Measurements from ENCODE around the gene NTRK2.

The NTRK2 gene

DNA sequence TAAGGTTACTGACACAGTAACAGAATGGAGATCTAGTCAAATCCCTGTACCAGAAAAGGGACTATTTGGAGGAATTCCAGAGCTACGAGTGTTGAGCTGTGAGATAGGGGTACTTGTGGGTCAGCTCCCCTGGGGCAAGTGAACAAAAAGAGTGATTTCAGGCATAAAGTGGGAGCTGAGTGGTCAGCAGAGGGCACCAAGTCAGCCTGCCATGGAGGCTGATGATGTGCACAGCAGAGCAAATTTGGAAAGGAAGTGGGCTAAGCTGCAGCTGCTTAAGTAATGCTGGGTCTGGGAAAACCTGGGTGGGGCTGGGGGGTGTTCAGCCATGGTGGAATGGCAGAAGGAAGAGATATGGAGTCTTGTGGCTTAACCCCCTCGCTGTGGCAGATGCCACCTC lies 327.9 kb downstream of the NTRK2 start:
- Mint-ChIP-seq H3K36me3 (no peaks in the 10 kb centered on the region), H3K4me1 (no peaks in the 10 kb centered on the region), H3K27me3 (no peaks in the 10 kb centered on the region), H3K4me3 (no peak overlapping the region), H3K9me3 (peaks cover 9% of the 10 kb centered on the region), H3K27ac (no peak overlapping the region)
- ATAC-seq, result no peak

DNA sequence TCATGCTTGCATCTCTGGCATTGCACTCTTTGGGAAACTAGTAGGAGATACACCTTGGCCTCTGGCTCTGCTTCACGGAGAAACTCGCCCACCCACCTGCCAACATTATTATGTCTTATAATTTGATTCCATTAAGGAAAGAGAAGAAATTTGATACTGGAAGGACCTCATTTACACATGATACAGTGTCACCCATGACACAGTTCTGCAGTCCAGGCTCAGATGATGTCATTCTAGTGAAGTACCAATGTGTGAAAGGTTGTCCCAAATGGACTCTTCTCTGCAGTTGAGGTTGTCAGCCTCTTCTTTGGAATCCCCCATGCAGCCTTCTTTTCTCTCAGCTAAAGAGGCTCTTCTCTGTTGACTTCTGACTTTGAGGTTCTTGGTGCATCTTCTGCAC lies 329.1 kb downstream of the NTRK2 start:
- no peak for ATAC-seq
- no peaks in the 10 kb centered on the region for H3K4me1 Mint-ChIP-seq
- H3K4me3 Mint-ChIP-seq, result no peak overlapping the region
- H3K27ac Mint-ChIP-seq, result no peak overlapping the region
- peaks cover 7% of the 10 kb centered on the region for H3K9me3 Mint-ChIP-seq
- no peaks in the 10 kb centered on the region for H3K27me3 Mint-ChIP-seq
- no peaks in the 10 kb centered on the region for H3K36me3 Mint-ChIP-seq

DNA sequence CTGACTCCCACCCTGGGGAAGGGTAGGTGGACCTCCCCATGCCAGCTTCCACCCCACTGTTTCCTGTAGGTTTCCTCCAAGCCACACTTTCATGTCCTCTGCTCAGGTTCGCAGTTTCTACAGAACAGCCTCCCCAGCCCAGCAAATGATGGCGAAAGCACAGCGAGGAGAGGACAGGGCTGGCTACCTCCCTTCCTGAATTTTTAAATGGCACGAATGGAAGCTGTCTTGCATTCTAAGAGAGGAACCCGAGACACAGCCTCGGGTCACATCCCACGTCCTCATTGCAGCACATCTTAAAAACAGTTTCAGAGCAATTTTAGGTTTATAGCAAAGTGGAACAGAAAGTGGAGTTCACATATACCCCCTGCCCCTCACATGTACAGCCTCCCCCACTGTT lies 330.3 kb downstream of the NTRK2 start:
- no peaks in the 10 kb centered on the region for H3K27me3 Mint-ChIP-seq

DNA sequence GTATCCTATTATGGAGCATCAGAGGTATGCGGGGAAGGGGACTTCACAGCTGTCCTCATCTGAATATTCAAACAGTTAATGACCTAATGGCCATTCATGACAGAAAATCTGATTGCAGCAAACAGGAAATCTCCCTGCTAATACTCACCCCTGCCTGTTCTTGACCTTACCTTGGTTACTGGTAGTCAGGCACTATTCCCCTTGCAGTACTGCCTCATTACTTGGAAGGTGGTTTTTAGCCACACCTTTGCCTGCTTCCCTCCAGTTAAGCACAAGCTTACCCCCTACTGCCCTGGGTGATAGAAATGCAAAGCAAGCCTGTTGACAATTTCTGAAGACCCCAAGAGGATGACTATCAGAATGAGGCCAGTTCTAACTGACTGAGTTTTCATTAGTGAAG lies 332.4 kb downstream of the NTRK2 start:
- Mint-ChIP-seq H3K36me3 (no peaks in the 10 kb centered on the region), H3K27ac (no peak overlapping the region), H3K4me1 (no peaks in the 10 kb centered on the region), H3K9me3 (peaks cover 9% of the 10 kb centered on the region), H3K4me3 (no peak overlapping the region), H3K27me3 (no peaks in the 10 kb centered on the region)
- ATAC-seq, result no peak

More for the DNA sequence above, 330.3 kb downstream of the NTRK2 start:
- no peaks in the 10 kb centered on the region for H3K36me3 Mint-ChIP-seq
- ATAC-seq, result no peak
- no peak overlapping the region for H3K4me3 Mint-ChIP-seq
- no peaks in the 10 kb centered on the region for H3K4me1 Mint-ChIP-seq
- no peak overlapping the region for H3K27ac Mint-ChIP-seq
- H3K9me3 Mint-ChIP-seq, result peaks cover 9% of the 10 kb centered on the region

DNA sequence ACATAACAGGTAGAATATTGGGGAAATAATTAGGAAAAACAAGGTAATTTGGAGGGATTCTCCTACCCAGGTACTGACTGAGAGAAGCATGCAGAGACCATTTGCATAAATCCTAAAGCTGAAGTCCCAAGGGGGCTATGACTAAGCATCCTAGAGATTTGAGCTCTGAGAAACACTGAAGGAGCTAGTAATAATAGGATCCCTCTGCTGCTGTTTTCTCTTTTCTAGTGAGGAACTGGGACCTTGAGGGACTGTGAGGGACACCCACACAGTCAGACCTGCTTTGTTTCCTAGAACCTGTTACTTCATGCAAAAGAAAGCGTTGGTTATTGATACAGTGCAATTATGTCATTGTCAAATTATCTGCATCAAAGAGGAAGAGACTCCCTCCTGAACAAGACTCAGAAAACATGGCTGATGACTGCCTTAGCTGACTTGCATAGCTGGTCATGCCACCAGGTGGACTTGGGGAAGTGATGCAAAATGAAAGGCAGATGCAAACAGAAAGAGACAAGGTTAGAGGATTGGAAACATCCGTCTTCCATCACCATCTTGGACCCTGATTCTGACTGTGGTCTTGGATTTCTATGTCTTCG lies 335.4 kb downstream of the NTRK2 start:
- Mint-ChIP-seq H3K4me1 (no peaks in the 10 kb centered on the region), H3K36me3 (no peaks in the 10 kb centered on the region), H3K9me3 (peaks cover 9% of the 10 kb centered on the region), H3K27ac (no peak overlapping the region), H3K4me3 (no peak overlapping the region), H3K27me3 (no peaks in the 10 kb centered on the region)
- no peak for ATAC-seq

DNA sequence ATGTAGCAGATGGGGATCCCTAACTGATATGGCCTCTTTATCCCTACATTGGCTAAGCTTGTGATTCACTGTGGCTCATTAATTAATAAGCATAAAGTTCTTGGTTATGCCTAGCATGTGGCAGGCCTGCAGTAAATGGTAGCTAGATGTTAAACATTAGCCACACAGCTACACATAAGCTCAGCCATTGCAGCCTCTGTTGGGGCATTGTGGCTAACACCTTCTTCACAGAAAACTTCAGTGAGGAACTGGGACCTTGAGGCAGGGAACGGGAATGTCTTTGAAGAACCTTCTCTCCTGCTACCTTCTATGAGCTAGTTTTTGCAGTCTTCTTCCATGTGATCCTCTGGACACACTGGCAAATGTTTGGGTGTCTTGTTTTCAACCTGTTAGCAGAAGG lies 338.2 kb downstream of the NTRK2 start:
- H3K9me3 Mint-ChIP-seq, result peaks cover 3% of the 10 kb centered on the region
- no peaks in the 10 kb centered on the region for H3K4me1 Mint-ChIP-seq
- H3K27ac Mint-ChIP-seq, result no peak overlapping the region
- no peaks in the 10 kb centered on the region for H3K27me3 Mint-ChIP-seq
- no peak overlapping the region for H3K4me3 Mint-ChIP-seq
- H3K36me3 Mint-ChIP-seq, result no peaks in the 10 kb centered on the region
- no peak for ATAC-seq

DNA sequence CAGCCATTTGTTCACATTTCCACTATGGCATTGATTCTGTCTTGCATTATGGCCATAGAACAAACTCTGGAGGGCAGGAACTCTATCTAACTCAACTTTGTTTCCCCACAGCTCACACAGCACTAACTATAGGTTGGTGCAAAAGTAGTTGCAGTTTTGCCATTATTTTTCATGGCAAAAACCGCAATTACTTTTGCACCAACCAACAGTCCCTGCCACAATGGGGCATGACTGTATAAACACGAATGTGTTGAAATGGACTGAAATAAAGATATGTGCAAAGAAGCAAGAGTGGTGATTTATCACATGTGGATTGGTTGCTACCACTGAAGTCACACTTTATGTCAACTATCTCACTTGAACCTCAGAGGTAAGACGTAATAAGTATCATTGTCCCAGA lies 338.7 kb downstream of the NTRK2 start:
- Mint-ChIP-seq H3K27me3 (no peaks in the 10 kb centered on the region), H3K9me3 (peaks cover 3% of the 10 kb centered on the region), H3K4me3 (no peak overlapping the region), H3K36me3 (no peaks in the 10 kb centered on the region), H3K4me1 (no peaks in the 10 kb centered on the region), H3K27ac (no peak overlapping the region)
- ATAC-seq, result no peak

DNA sequence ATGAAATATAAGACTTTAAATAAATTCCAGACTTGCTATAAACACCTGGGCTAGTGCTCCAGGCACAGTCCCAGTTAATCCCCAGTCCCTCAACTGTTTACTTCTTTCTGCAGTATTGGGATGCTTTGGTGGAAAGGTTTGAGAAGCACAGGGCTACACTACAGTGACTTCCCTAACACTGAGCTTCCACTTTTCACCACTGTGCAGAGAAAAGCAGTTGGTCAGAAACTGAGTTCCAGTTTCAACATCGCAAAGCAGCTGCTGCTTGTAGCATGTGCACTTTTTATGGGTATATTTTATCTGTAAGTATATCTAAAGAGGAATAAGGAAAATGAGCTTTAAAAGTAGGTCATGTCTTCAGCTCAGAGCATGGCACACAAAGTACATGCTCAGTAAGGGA lies 339.7 kb downstream of the NTRK2 start:
- no peak overlapping the region for H3K27ac Mint-ChIP-seq
- no peaks in the 10 kb centered on the region for H3K36me3 Mint-ChIP-seq
- no peak overlapping the region for H3K4me3 Mint-ChIP-seq
- H3K4me1 Mint-ChIP-seq, result no peaks in the 10 kb centered on the region
- H3K27me3 Mint-ChIP-seq, result no peaks in the 10 kb centered on the region
- ATAC-seq, result no peak
- no peaks in the 10 kb centered on the region for H3K9me3 Mint-ChIP-seq

DNA sequence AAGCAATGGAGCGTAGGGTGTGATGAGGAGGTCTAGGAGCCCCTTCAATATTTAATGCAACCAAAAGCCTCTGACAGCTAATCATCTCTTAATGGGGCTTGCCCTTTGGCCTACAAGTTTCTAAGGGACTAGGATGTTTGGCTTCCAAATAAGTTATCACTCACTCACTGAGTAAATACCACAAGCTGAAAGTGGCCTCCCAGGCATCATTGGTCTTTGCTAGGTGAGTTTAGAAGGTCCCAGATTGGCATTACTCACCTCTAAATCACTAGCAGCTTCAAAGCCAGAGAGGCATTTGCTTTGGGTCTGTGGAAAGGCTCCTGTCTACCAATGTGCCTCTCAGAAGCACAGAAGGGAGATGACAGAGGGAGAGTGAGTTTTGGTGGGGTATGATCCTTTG lies 344.2 kb downstream of the NTRK2 start:
- H3K9me3 Mint-ChIP-seq, result no peaks in the 10 kb centered on the region
- H3K4me1 Mint-ChIP-seq, result no peaks in the 10 kb centered on the region
- H3K27ac Mint-ChIP-seq, result no peak overlapping the region
- ATAC-seq, result no peak
- no peak overlapping the region for H3K4me3 Mint-ChIP-seq
- no peaks in the 10 kb centered on the region for H3K36me3 Mint-ChIP-seq
- no peaks in the 10 kb centered on the region for H3K27me3 Mint-ChIP-seq

DNA sequence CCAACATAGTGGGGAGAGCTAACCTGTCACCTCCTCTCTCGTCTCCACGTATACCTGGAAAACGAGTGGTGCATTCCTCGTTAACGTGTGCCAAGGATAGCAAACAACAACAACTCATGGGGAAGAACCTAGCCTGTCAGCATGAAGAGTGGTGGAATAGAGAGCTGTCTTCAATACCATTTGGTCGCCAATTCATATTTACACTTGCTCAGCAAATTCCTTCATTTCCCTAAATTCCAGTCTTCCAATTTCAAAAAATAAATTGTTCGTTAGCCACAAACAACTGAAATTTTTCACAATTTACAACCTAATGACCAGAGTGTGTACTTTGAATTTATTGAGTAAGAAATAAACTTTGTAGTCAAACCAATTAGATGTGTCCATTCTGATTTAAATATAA lies 344.8 kb downstream of the NTRK2 start:
- ATAC-seq, result no peak
- no peaks in the 10 kb centered on the region for H3K9me3 Mint-ChIP-seq
- no peaks in the 10 kb centered on the region for H3K4me1 Mint-ChIP-seq
- no peaks in the 10 kb centered on the region for H3K36me3 Mint-ChIP-seq
- no peak overlapping the region for H3K27ac Mint-ChIP-seq
- no peak overlapping the region for H3K4me3 Mint-ChIP-seq
- H3K27me3 Mint-ChIP-seq, result no peaks in the 10 kb centered on the region

DNA sequence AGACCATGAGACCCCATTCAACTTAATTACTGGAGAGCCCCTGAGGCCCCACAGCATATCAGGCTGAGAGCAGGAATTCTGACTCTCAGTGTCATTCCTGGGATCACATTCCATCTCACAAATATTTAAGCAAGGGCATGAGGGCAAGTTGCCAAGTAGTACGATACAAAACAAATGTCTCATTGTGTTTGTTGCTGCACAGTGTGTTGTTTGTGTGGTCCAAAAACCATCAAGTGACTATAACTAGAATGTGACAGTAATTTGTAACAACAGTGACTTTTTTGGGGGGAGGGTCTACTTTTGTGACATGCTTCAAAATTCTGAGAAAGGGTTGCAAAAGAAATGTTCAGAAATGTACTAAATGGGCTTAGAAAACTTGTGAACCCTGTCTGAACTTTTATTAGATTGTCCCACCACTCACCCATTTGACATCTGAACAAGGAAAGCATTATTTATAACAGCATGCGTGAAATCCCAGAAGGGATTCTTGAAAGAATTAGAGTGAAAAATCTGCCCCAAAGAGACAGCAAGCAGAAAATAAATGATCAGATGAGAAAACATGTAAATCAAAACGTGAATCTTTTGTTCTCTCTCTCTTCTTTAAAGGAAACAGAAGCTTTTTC lies 347.0 kb downstream of the NTRK2 start:
- ATAC-seq, result no peak
- no peaks in the 10 kb centered on the region for H3K9me3 Mint-ChIP-seq
- H3K36me3 Mint-ChIP-seq, result no peaks in the 10 kb centered on the region
- no peak overlapping the region for H3K4me3 Mint-ChIP-seq
- no peak overlapping the region for H3K27ac Mint-ChIP-seq
- H3K4me1 Mint-ChIP-seq, result no peaks in the 10 kb centered on the region
- H3K27me3 Mint-ChIP-seq, result no peaks in the 10 kb centered on the region

DNA sequence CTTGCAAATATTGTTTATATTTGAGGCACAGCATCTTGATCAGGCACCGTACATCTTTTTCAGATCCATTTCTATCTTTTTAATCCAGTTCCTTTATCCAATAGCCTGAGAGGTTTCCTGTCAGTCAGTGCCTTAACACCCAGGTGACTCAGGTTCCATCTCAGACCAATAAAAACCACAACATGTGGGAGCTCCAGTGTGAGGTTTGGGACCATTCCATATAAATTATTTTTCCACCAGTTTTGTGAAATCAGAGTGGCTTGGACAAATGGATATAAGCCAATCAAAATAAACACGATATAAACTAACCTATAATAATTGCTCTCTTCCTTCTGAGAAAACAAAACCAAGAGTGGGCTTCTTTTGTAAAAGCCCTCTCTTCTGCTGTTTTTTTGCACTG lies 351.3 kb downstream of the NTRK2 start:
- Mint-ChIP-seq H3K36me3 (no peaks in the 10 kb centered on the region), H3K9me3 (no peaks in the 10 kb centered on the region), H3K4me1 (no peaks in the 10 kb centered on the region), H3K27me3 (no peaks in the 10 kb centered on the region), H3K27ac (no peak overlapping the region), H3K4me3 (no peak overlapping the region)
- ATAC-seq, result no peak

DNA sequence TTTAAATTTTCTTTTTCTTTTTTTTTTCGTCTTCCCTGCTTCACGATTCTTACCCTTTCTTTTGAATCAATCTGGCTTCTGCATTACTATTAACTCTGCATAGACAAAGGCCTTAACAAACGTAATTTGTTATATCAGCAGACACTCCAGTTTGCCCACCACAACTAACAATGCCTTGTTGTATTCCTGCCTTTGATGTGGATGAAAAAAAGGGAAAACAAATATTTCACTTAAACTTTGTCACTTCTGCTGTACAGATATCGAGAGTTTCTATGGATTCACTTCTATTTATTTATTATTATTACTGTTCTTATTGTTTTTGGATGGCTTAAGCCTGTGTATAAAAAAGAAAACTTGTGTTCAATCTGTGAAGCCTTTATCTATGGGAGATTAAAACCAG lies 352.2 kb downstream of the NTRK2 start:
- ATAC-seq, result no peak
- no peak overlapping the region for H3K4me3 Mint-ChIP-seq
- H3K36me3 Mint-ChIP-seq, result no peaks in the 10 kb centered on the region
- no peak overlapping the region for H3K27ac Mint-ChIP-seq
- H3K9me3 Mint-ChIP-seq, result no peaks in the 10 kb centered on the region
- no peaks in the 10 kb centered on the region for H3K4me1 Mint-ChIP-seq
- H3K27me3 Mint-ChIP-seq, result no peaks in the 10 kb centered on the region

DNA sequence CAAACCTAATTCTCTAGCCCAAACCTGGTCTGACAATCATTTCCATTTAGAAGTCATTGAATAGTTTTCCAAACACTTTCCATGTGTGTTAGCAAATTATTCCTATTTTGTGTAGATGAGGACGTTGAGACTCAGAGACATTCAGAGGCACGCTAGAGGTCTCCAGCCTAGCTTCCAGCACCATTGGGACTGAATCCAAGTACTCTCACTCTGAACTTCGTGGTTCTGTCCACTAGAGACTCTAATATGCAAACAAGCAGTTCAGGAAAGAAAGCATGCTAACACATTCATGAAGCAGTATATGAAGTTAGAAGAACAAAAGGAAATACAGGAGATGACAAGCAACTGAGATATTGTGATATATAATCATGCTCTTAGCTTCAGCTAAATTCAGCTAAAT lies 354.8 kb downstream of the NTRK2 start:
- Mint-ChIP-seq H3K4me1 (no peaks in the 10 kb centered on the region), H3K27ac (no peak overlapping the region), H3K36me3 (no peaks in the 10 kb centered on the region), H3K27me3 (no peaks in the 10 kb centered on the region), H3K4me3 (no peak overlapping the region), H3K9me3 (no peaks in the 10 kb centered on the region)
- no peak for ATAC-seq

DNA sequence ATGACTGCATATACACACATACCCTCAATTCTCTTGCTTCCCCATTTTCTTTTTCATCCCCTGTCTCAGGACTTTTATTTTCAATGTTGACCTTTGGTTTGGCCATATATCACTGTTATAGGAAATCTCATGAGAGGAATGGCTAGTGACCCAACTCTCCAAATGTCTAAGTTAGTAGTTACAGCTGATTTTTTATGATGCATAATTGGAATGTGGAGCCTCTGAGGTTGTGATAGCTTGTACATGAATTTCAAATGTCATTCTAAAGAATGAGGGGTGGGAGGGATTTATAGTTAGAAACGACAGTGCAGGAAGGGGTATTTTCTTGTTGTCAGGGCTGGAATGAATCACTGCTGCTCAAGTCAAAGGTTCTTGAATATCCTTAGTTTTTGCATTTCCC lies 356.1 kb downstream of the NTRK2 start:
- H3K36me3 Mint-ChIP-seq, result no peaks in the 10 kb centered on the region
- no peak for ATAC-seq
- H3K4me3 Mint-ChIP-seq, result no peak overlapping the region
- no peak overlapping the region for H3K27ac Mint-ChIP-seq
- H3K9me3 Mint-ChIP-seq, result no peaks in the 10 kb centered on the region
- no peaks in the 10 kb centered on the region for H3K27me3 Mint-ChIP-seq
- no peaks in the 10 kb centered on the region for H3K4me1 Mint-ChIP-seq

DNA sequence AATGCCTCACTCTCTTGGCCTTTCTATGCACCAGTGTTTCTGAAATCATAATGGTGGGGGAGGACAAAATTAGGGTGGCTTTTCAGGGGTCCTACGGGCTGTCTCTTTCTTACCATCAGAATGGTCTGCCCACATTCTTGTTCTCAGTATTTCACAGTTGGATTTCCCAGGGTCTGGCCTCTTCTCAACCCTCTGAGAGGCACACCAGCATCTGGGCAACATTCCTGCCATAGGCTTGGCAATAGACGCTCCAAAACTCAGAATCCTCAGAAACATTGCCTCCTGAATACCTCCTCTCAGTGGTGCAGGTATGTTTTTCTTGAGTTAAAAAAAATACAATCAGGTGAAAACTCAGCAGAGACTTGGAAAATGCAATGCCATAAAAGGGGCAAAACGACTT lies 358.3 kb downstream of the NTRK2 start:
- Mint-ChIP-seq H3K27me3 (no peaks in the 10 kb centered on the region), H3K27ac (no peak overlapping the region), H3K4me1 (no peaks in the 10 kb centered on the region), H3K9me3 (peaks cover 3% of the 10 kb centered on the region), H3K36me3 (no peaks in the 10 kb centered on the region), H3K4me3 (no peak overlapping the region)
- ATAC-seq, result no peak

DNA sequence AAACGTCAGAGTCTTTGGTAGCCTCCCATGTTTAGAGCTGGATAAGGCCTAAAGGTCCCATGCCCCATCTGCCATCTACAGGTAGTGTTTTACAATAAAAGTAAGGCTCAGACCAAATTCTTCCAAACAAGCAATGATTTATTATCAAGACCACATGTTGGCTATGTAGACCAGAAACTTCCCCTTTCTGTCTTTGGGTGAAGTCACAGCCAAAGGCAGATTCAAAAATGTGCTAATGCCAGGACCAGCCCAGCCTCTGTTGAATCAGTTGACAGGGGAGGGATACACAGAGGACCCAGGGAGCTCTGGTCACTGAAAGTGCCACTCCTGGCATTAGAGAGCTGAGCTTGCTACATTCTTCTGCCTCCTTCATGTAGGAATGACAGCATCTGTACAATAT lies 360.8 kb downstream of the NTRK2 start:
- no peaks in the 10 kb centered on the region for H3K27me3 Mint-ChIP-seq
- no peaks in the 10 kb centered on the region for H3K4me1 Mint-ChIP-seq
- no peak overlapping the region for H3K4me3 Mint-ChIP-seq
- H3K27ac Mint-ChIP-seq, result no peak overlapping the region
- no peaks in the 10 kb centered on the region for H3K36me3 Mint-ChIP-seq
- ATAC-seq, result no peak
- H3K9me3 Mint-ChIP-seq, result peaks cover 3% of the 10 kb centered on the region

Data from stimulated activated memory B cell treated with anti-CD40 and anti-IgM and Interleukin-4, amounts not matched to agents 10 μg/mL and 1 μg/mL and 100 μg/mL, for 72 hours (primary cell).